Ascending aorta (tissue), 2 donors: ENCODE results near the gene SAXO1. TPM values are rescaled to one million over a fixed set of nuclear protein-coding genes. Genes with fewer than 3 reads are reported as not detected.
"Not testable (repeated sequence)": the region's sequence is repeated elsewhere in the genome, so short reads cannot be mapped to it uniquely, and the experiment has no call there.

Source experiments
- DNase-seq, 2 donors: peaks; one replicate each; pipeline ENCODE4 v3.0.0-alpha.2; 2019; ENCODE audit warnings: low spot score in 2 of 2
- H3K27ac ChIP-seq, 2 donors: fragments of 200-600 bp; sonication (generic); one replicate each; pipeline ENCODE4 v1.5.1; 2016 to 2017; ENCODE audit warnings: mild to moderate bottlenecking in 1 of 2
- H3K27me3 ChIP-seq: fragments of 200-600 bp; sonication (generic); one replicate; pipeline ENCODE4 v1.5.1; 2017
- H3K36me3 ChIP-seq, 2 donors: fragments of 200-600 bp; sonication (generic); one replicate each; pipeline ENCODE4 v1.5.1; 2016
- H3K4me1 ChIP-seq, 2 donors: fragments of 200-600 bp; sonication (generic); one replicate each; pipeline ENCODE4 v1.5.1; 2016 to 2017; ENCODE audit warnings: mild to moderate bottlenecking in 1 of 2
- H3K4me3 ChIP-seq, 2 donors: fragments of 200-600 bp; sonication (generic); one replicate each; pipeline ENCODE4 v1.5.1; 2016 to 2017; ENCODE audit warnings: mild to moderate bottlenecking in 1 of 2
- H3K9me3 ChIP-seq, 2 donors: fragments of 200-600 bp; sonication (generic); one replicate each; pipeline ENCODE4 v1.5.1; 2016
- CTCF ChIP-seq, 3 experiments: fragments of 200-600 bp in 2 of 3; fragments of 450-650 bp in 1 of 3; sonication (generic) in 2 of 3; IDR thresholded peaks; one replicate each; pipeline ENCODE4 v1.5.1; 2016 to 2019; ENCODE audit warnings: antibody characterized with exemption in 3 of 3, mild to moderate bottlenecking in 1 of 3, moderate library complexity in 1 of 3
- intact Hi-C: fragments of 100-400 bp; cut with DNase I; formaldehyde crosslinking; loops from one replicate; pipeline ENCODE4 v1.15.1; 2023
- total RNA-seq: library from RNA; depleted of rRNA; stranded (reverse); fragments of >200 nt; gene quantifications from one replicate; pipeline ENCODE4 v1.1.0, GENCODE V29; 2016

The SAXO1 gene
- total RNA-seq, 1 donor from 2014 or later: 0.11 TPM

GRCh38 chr9:18941060-18941740 is 91.8 kb downstream of the SAXO1 start:
- H3K27ac ChIP-seq: no peak overlapping the region
- H3K27me3 ChIP-seq: no peaks in the 10 kb centered on the region
- intact Hi-C loops: loop anchor here (10.0 kb wide), 1 partner anchor 176 kb away; no protein-coding TSS in a partner anchor
- H3K4me1 ChIP-seq: no peaks in the 10 kb centered on the region
- H3K9me3 ChIP-seq: no peaks in the 10 kb centered on the region
- no peaks in the 10 kb centered on the region for H3K36me3 ChIP-seq
- DNase-seq: no peak
- TF ChIP-seq CTCF (IDR thresholded peaks at IDR 0.05): no peak
- H3K4me3 ChIP-seq: no peak overlapping the region

- Histone ChIP-seq H3K36me3 (no peaks in the 10 kb centered on the region), H3K27me3 (no peaks in the 10 kb centered on the region), H3K9me3 (no peaks in the 10 kb centered on the region), H3K4me1 (no peaks in the 10 kb centered on the region), H3K4me3 (no peak overlapping the region), H3K27ac (no peak overlapping the region)
- no peak for DNase-seq
- TF ChIP-seq CTCF (IDR thresholded peaks at IDR 0.05): no peak
- intact Hi-C loops: loop anchor here (10.0 kb wide), 1 partner anchor 175 kb away; no protein-coding TSS in a partner anchor
These were observed 93.1 kb downstream of the SAXO1 start for GRCh38 chr9:18939943-18940342.

- no peaks in the 10 kb centered on the region for H3K9me3 ChIP-seq
- no peaks in the 10 kb centered on the region for H3K4me1 ChIP-seq
- no peaks in the 10 kb centered on the region for H3K27me3 ChIP-seq
- intact Hi-C loops: no loop called here
- H3K36me3 ChIP-seq: no peaks in the 10 kb centered on the region
- no peak for DNase-seq
- no peak for TF ChIP-seq CTCF (IDR thresholded peaks at IDR 0.05)
- no peak overlapping the region for H3K4me3 ChIP-seq
- no peak overlapping the region for H3K27ac ChIP-seq
These were observed 96.7 kb downstream of the SAXO1 start for GRCh38 chr9:18936094-18936871.

- TF ChIP-seq CTCF (IDR thresholded peaks at IDR 0.05): no peak
- intact Hi-C loops: no loop called here
- Histone ChIP-seq H3K4me3 (no peak overlapping the region), H3K4me1 (no peaks in the 10 kb centered on the region), H3K9me3 (no peaks in the 10 kb centered on the region), H3K27ac (no peak overlapping the region), H3K36me3 (no peaks in the 10 kb centered on the region), H3K27me3 (no peaks in the 10 kb centered on the region)
- no peak for DNase-seq
These were observed 97.5 kb downstream of the SAXO1 start for GRCh38 chr9:18935541-18935940.

GRCh38 chr9:18930611-18931010 is 102.4 kb downstream of the SAXO1 start:
- H3K4me1 ChIP-seq, H3K36me3 ChIP-seq, H3K9me3 ChIP-seq, DNase-seq, H3K4me3 ChIP-seq, H3K27me3 ChIP-seq, intact Hi-C loops, H3K27ac ChIP-seq: not testable (repeated sequence)

- Histone ChIP-seq H3K4me1 (no peaks in the 10 kb centered on the region), H3K27ac (no peak overlapping the region), H3K9me3 (no peaks in the 10 kb centered on the region), H3K4me3 (no peak overlapping the region), H3K36me3 (no peaks in the 10 kb centered on the region), H3K27me3 (no peaks in the 10 kb centered on the region)
- DNase-seq: no peak
- no peak for TF ChIP-seq CTCF (IDR thresholded peaks at IDR 0.05)
- intact Hi-C loops: no loop called here
These were observed 104.3 kb downstream of the SAXO1 start for GRCh38 chr9:18928711-18929110.
